SU-DHL-6 (cell line): ENCODE measurements around the gene NAA40.

ENCODE experiments used
- H2AFZ ChIP-seq: fragments of 200-600 bp; sonication (generic); 2 replicates; pipeline ENCODE4 v1.6.1; 2014; ENCODE audit warnings: low read depth, mild to moderate bottlenecking, moderate library complexity, mixed read lengths, antibody characterized with exemption, low read length; ENCODE audit not compliant: severe bottlenecking
- H3F3A ChIP-seq: fragments of 200-600 bp; shearing (Covaris generic); 2 replicates; pipeline ENCODE4 v1.6.0; 2016; ENCODE audit warnings: antibody characterized with exemption, mild to moderate bottlenecking; ENCODE audit not compliant: insufficient read depth
- H3K27ac ChIP-seq: fragments of 200-600 bp; sonication (generic); 2 replicates; pipeline ENCODE4 v1.5.1; 2016; ENCODE audit warnings: low read depth, mild to moderate bottlenecking, low read length, moderate library complexity, mixed read lengths
- H3K27me3 ChIP-seq: fragments of 200-600 bp; sonication (generic), shearing (Covaris generic); 2 replicates; pipeline ENCODE4 v1.6.0; 2014; ENCODE audit warnings: mild to moderate bottlenecking, low read length
- H3K36me3 ChIP-seq: fragments of 200-600 bp; sonication (generic); 2 replicates; pipeline ENCODE4 v1.6.1; 2014; ENCODE audit warnings: mild to moderate bottlenecking, low read length, mixed read lengths
- H3K4me2 ChIP-seq: fragments of 300-600, 200-600 bp; shearing (Covaris generic), sonication (generic); 2 replicates; pipeline ENCODE4 v1.6.0; 2014; ENCODE audit warnings: low read length, low read depth, mild to moderate bottlenecking; ENCODE audit not compliant: poor library complexity, severe bottlenecking
- H3K4me3 ChIP-seq: fragments of 200-600 bp; sonication (generic); 2 replicates; pipeline ENCODE4 v1.5.1; 2014; ENCODE audit warnings: antibody characterized with exemption, low read length, mild to moderate bottlenecking, mixed read lengths; ENCODE audit not compliant: insufficient read depth, poor library complexity, severe bottlenecking
- H3K79me2 ChIP-seq: fragments of 200-600 bp; sonication (generic); 2 replicates; pipeline ENCODE4 v1.6.1; 2014; ENCODE audit warnings: mild to moderate bottlenecking, low read length, moderate library complexity; ENCODE audit not compliant: insufficient read depth
- H3K9ac ChIP-seq: fragments of 200-600 bp; sonication (generic); 2 replicates; pipeline ENCODE4 v1.7.0; 2014; ENCODE audit warnings: mild to moderate bottlenecking, low read length
- H3K9me2 ChIP-seq: fragments of 200-600 bp; sonication (generic); replicated peaks from 2 replicates; pipeline ENCODE4 v1.6.1; 2014; ENCODE audit warnings: low read length; ENCODE audit not compliant: insufficient read depth
- H3K9me3 ChIP-seq: fragments of 200-600 bp; sonication (generic); 2 replicates; pipeline ENCODE4 v1.6.1; 2014; ENCODE audit warnings: low read length, mixed read lengths; ENCODE audit not compliant: insufficient read depth
- H4K20me1 ChIP-seq: fragments of 200-600 bp; sonication (generic); 2 replicates; pipeline ENCODE4 v1.6.1; 2014; ENCODE audit warnings: low read depth, mild to moderate bottlenecking, antibody characterized with exemption, low read length, moderate library complexity, mixed read lengths
- EZH2phosphoT487 ChIP-seq: fragments of 200-600 bp; sonication (generic), shearing (Covaris generic); conservative IDR thresholded peaks from 2 replicates; pipeline ENCODE4 v1.6.1; 2018; ENCODE audit warnings: mild to moderate bottlenecking, antibody characterized with exemption, low read length, moderate library complexity, mixed read lengths
- TF ChIP-seq, protein P1 (sequence below): fragments of 200-600 bp; sonication (generic); IDR thresholded peaks from one replicate; pipeline ENCODE4 v1.5.1; 2017; ENCODE audit warnings: antibody characterized with exemption, mild to moderate bottlenecking, low read length, moderate library complexity; ENCODE audit not compliant: insufficient read depth, poor library complexity, severe bottlenecking

NAA40 gene

DNA sequence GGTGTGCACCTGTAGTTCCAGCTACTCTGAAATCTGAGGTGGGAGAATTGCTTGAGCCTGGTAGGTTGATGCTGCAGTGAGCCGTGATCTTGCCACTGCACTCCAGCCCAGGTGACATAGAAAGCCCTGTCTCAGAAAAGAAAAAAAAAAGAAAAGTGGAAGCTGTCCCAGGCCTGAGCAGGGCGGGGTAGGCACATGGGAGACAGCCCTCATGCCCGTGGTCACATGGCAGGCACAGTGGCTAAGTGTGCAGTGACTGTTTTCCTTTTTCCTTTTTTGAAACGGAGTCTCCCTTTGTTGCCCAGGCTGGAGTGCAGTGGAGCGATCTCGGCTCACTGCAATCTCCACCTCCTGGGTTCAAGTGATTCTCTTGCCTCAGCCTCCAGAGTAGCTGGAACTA, 55.2 kb downstream of the NAA40 start:
- TF ChIP-seq, protein P1, sequence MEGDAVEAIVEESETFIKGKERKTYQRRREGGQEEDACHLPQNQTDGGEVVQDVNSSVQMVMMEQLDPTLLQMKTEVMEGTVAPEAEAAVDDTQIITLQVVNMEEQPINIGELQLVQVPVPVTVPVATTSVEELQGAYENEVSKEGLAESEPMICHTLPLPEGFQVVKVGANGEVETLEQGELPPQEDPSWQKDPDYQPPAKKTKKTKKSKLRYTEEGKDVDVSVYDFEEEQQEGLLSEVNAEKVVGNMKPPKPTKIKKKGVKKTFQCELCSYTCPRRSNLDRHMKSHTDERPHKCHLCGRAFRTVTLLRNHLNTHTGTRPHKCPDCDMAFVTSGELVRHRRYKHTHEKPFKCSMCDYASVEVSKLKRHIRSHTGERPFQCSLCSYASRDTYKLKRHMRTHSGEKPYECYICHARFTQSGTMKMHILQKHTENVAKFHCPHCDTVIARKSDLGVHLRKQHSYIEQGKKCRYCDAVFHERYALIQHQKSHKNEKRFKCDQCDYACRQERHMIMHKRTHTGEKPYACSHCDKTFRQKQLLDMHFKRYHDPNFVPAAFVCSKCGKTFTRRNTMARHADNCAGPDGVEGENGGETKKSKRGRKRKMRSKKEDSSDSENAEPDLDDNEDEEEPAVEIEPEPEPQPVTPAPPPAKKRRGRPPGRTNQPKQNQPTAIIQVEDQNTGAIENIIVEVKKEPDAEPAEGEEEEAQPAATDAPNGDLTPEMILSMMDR = no peak
- no peak for TF ChIP-seq EZH2phosphoT487
- no peaks in the 10 kb centered on the region for H3K36me3 ChIP-seq
- H3K4me2 ChIP-seq = no peak overlapping the region
- no peak overlapping the region for H3K4me3 ChIP-seq
- H4K20me1 ChIP-seq = no peaks in the 10 kb centered on the region
- no peaks in the 10 kb centered on the region for H3K9me2 ChIP-seq
- H3K9me3 ChIP-seq = no peaks in the 10 kb centered on the region
- no peaks in the 10 kb centered on the region for H3F3A ChIP-seq
- no peaks in the 10 kb centered on the region for H3K79me2 ChIP-seq
- no peak overlapping the region for H3K9ac ChIP-seq
- H2AFZ ChIP-seq = no peak overlapping the region
- H3K27me3 ChIP-seq = no peaks in the 10 kb centered on the region
- H3K27ac ChIP-seq = no peak overlapping the region

DNA sequence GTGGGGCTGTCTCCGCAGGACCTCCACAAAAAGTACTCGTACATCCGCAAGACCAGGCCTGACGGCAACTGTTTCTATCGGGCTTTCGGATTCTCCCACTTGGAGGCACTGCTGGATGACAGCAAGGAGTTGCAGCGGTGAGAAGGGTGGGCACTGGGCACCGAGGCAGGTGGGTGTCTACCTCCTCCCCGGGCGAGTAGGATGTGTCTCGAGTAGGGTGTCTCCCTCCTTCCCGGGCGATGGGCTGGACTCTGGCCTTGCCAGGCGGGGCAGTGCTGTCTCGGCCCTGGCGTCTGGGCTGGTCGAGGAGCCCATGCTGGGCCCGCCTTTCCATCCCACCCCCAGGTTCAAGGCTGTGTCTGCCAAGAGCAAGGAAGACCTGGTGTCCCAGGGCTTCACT, 57.7 kb downstream of the NAA40 start:
- H3K9me2 ChIP-seq = no peaks in the 10 kb centered on the region
- H3K36me3 ChIP-seq = no peaks in the 10 kb centered on the region
- H3K9ac ChIP-seq = no peak overlapping the region
- no peak overlapping the region for H3K27ac ChIP-seq
- no peak overlapping the region for H2AFZ ChIP-seq
- H3K27me3 ChIP-seq = no peaks in the 10 kb centered on the region
- H4K20me1 ChIP-seq = no peaks in the 10 kb centered on the region
- no peak overlapping the region for H3K4me3 ChIP-seq
- H3K4me2 ChIP-seq = no peak overlapping the region
- no peaks in the 10 kb centered on the region for H3F3A ChIP-seq
- H3K79me2 ChIP-seq = no peaks in the 10 kb centered on the region
- TF ChIP-seq, protein P1 = no peak
- no peak for TF ChIP-seq EZH2phosphoT487
- no peaks in the 10 kb centered on the region for H3K9me3 ChIP-seq

DNA sequence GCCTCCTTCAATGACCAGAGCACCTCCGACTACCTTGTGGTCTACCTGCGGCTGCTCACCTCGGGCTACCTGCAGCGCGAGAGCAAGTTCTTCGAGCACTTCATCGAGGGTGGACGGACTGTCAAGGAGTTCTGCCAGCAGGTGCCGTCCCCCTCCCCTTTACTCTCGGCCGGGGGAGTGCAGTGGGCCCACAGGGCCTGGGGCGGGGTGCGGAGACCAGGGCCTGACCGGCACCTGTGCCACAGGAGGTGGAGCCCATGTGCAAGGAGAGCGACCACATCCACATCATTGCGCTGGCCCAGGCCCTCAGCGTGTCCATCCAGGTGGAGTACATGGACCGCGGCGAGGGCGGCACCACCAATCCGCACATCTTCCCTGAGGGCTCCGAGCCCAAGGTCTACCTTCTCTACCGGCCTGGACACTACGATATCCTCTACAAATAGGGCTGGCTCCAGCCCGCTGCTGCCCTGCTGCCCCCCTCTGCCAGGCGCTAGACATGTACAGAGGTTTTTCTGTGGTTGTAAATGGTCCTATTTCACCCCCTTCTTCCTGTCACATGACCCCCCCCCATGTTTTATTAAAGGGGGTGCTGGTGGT, 58.4 kb downstream of the NAA40 start:
- no peak overlapping the region for H3K27ac ChIP-seq
- H3K36me3 ChIP-seq = no peaks in the 10 kb centered on the region
- no peak overlapping the region for H3K9ac ChIP-seq
- H3K27me3 ChIP-seq = no peaks in the 10 kb centered on the region
- no peak overlapping the region for H3K4me2 ChIP-seq
- H3K9me3 ChIP-seq = no peaks in the 10 kb centered on the region
- TF ChIP-seq, protein P1 = no peak
- TF ChIP-seq EZH2phosphoT487 = no peak
- no peak overlapping the region for H2AFZ ChIP-seq
- no peak overlapping the region for H3K4me3 ChIP-seq
- no peaks in the 10 kb centered on the region for H3F3A ChIP-seq
- no peaks in the 10 kb centered on the region for H3K79me2 ChIP-seq
- H3K9me2 ChIP-seq = no peaks in the 10 kb centered on the region
- H4K20me1 ChIP-seq = no peaks in the 10 kb centered on the region
